HG03097 (cell line): ENCODE data around the gene FAM174B.

ENCODE experiments used
- ATAC-seq: cut with Tn5 transposase; IDR thresholded peaks from one replicate; pipeline ENCODE4 v1.9.1; 2021; ENCODE audit not compliant: unreplicated experiment, low FRiP score

Gene FAM174B

DNA sequence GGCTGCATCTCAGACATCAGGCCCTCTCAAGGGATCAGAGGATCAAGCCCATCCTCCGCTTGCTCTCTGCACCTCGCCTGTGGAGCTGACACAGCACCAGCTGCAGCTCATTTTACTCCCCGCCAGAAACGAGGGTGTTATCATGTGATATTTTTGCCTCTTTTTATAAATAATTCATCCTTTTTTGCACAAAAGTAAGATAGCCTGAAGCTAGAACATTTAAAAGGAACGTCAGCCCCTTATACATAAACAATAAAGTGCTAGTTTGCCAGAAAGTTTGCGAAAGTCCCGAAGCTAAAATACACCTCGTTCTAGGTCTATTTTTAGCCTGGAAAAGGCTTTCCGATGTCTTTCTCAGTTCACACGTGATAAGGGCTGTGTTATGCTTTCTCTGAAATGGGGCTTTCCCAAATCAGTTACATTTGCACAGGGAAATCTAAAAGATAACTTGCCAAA lies 9.6 kb upstream of the FAM174B start:
- ATAC-seq, result no peak

GRCh38 chr15:92664178-92664900 lies 8.8 kb upstream of the FAM174B start:
- ATAC-seq, result no peak

- ATAC-seq, result peak; percentile 66
Observed at GRCh38 chr15:92663250-92663951, 7.8 kb upstream of the FAM174B start.

DNA sequence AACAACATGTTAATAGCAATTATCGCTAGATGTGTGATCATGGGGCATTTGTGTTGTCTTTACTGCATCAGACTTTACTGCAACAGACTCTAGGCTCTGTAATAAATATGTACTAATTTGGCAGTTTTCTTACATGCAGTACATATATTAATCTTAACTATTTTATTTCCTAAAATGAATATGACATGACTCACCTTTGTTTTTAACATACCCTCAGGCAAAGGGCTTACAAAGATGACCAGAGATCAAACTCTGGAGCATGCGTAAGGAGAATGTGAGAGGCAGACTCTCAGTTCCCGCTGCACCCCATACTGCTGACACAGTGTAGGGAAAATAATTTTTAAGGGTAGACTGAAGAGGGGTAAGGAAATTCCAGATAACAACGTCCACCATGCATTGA lies 7.2 kb upstream of the FAM174B start:
- ATAC-seq, result no peak

- no peak for ATAC-seq
Observed at GRCh38 chr15:92661956-92662355, 6.4 kb upstream of the FAM174B start.

DNA sequence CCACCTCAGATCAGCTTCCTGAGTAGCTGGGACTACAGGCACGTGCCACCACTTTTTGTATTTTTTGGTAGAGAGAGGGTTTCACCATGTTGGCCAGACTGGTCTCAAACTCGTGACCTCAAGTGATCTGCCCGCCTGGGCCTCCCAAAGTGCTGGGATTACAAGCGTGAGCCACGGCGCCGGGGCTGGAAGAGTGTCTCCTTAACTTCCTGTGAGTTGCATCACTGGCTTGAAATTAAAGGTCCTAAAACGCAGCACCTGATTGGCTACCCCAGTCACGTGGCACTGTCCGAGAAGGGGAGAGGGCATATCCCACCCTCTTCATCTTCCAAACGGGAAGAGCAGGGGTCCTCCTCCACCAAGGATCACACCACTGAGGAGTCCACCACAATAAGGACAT lies 5.5 kb upstream of the FAM174B start:
- ATAC-seq, result no peak

GRCh38 chr15:92657486-92657885 lies 1.9 kb upstream of the FAM174B start:
- ATAC-seq, result no peak

DNA sequence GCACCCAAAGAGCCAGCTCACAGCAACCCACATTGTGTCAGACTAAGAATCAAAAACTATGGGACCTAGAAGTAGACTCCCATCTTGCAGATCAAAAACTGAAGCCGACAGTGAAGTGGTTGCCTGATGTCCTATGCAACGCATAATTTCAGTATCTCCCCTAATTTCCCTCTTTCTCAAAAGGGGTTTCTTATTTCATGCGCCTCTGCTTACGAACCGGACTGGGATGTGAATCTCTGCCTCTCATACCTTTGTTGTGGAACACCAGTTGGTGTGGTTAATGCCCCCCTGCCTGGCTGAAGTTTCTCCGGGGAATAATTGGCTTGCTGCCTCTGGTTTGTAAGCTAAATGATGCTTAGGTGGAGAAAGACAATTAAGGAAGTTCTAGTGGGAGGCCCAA lies 514 bp upstream of the FAM174B start:
- ATAC-seq, result no peak

GRCh38 chr15:92654662-92655061 lies 913 bp downstream of the FAM174B start:
- no peak for ATAC-seq

- ATAC-seq, result no peak
Observed at GRCh38 chr15:92653836-92654539, 1.6 kb downstream of the FAM174B start.

GRCh38 chr15:92653366-92653765 lies 2.2 kb downstream of the FAM174B start:
- ATAC-seq, result no peak

DNA sequence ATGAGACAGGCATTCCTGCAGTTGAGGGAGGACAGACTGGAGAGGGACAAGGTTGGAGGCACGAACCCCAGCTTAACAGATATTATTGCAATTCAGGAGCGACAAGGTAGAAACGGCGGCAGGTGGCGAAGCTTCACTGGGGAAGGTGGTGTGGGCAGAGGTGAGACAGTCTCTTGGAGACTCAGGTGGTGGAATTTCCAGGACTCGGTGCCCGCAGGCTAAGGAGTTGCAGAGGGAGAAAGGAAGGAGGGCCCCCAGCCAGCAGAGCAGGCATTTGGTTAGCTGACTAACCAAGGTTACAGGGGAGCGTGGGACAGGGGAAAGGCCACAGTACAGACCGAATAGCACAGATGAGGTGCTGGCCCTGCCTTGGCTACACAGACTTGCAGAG lies 3.0 kb downstream of the FAM174B start:
- ATAC-seq, result no peak

DNA sequence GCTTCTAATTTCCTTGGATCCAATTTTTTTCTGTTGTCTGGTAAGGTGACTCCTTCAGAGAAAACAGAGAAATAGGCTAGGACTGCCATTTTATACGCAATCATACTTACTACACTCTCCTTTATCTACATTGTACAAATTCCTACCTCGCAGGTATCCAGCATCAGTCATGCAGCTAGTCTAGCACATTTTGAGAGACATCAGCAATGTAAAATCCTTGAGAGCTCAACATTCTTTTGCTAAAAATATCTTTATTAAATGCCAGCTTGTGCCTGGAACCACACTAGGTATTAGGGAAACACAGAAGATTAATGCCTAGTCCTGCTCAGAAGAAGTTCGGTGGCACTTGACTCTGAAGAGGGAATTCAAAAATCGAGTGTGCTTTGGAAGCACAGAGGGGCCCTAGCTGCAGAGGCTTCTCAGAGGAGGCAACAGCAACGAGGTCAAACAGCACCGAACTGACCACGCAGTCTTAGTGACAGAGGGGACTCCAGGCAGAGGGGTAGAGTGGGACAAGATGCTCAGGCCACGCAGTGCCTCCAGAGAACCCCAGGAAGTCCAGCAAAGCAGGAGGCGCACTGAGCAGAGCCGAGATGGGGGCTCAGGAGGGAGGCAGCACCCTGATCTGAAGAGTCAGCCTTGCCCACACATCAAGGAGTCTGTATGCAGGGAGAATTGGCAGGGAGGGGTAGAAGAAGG lies 3.5 kb downstream of the FAM174B start:
- ATAC-seq, result no peak

DNA sequence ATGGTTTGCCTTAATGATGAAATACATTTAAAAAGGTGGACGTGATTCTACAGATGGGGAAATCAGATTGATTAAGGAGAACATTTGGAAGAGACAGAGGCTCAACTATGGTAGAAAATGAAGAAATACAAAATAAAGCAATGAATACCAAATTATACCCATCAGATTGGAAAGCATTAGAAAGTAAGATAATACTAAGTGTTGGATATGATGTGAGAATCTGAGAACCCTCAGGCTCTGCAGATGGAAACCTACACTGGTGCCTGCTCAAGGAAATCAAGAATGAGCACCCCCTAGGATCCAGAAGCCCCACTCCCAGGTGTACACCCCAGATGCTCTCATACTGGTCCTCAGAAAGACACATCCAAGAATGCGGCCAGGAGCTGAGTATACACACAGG lies 4.6 kb downstream of the FAM174B start:
- no peak for ATAC-seq

GRCh38 chr15:92650256-92650655 lies 5.3 kb downstream of the FAM174B start:
- ATAC-seq, result no peak

- no peak for ATAC-seq
Observed at GRCh38 chr15:92648190-92648875, 7.2 kb downstream of the FAM174B start.

- no peak for ATAC-seq
Observed at GRCh38 chr15:92647467-92648163, 8.0 kb downstream of the FAM174B start.

DNA sequence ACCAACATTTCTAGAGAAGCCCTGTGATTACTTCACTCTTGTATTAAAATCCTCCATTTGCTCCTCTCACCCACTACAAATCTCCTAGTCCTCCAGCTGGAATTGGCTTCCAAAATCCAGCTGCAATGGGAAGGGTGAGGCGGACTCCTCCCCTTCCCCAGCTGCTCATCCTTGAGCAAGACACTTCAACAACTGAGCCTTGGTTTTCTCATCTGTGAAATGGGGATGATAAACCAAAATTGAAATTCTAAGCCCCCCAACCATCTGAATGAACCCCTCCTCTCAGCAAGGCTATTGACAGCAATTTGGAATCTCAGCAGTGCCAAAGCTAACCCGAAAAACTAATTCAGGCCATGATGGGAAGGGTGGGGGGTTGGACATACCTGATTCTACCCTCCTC lies 9.4 kb downstream of the FAM174B start:
- ATAC-seq, result no peak

- no peak for ATAC-seq
Observed at GRCh38 chr15:92645731-92646130, 9.8 kb downstream of the FAM174B start.
